Astrocyte of the hippocampus (primary cell): ENCODE data around the gene ASH1L.
A peak's percentile ranks its signal among the peaks of the same experiment; 100 is the strongest.
"Not testable (repeated sequence)": the region's sequence is repeated elsewhere in the genome, so short reads cannot be mapped to it uniquely, and the experiment has no call there.

Experiments
- DNase-seq: peaks from one replicate; pipeline ENCODE4 v3.0.0; 2011; ENCODE audit warnings: low read depth, low spot score

The ASH1L gene

GRCh38 chr1:155453141-155453540 lies 109.5 kb downstream of the ASH1L start:
- DNase-seq, result no peak

- no peak for DNase-seq
These were observed 111.4 kb downstream of the ASH1L start for GRCh38 chr1:155451199-155451598.

GRCh38 chr1:155442431-155442830 lies 120.2 kb downstream of the ASH1L start:
- DNase-seq, result not testable (repeated sequence)

- no peak for DNase-seq
These were observed 125.2 kb downstream of the ASH1L start for GRCh38 chr1:155437405-155437804.

- DNase-seq, result not testable (repeated sequence)
These were observed 128.7 kb downstream of the ASH1L start for GRCh38 chr1:155433831-155434389.

- DNase-seq, result not testable (repeated sequence)
These were observed 129.3 kb downstream of the ASH1L start for GRCh38 chr1:155433128-155433830.

- DNase-seq, result no peak
These were observed 138.5 kb downstream of the ASH1L start for GRCh38 chr1:155424091-155424490.

GRCh38 chr1:155420788-155421187 lies 141.8 kb downstream of the ASH1L start:
- no peak for DNase-seq

GRCh38 chr1:155411840-155412239 lies 150.8 kb downstream of the ASH1L start:
- DNase-seq, result not testable (repeated sequence)

GRCh38 chr1:155410931-155411330 lies 151.7 kb downstream of the ASH1L start:
- DNase-seq, result no peak

- DNase-seq, result no peak
These were observed 165.6 kb downstream of the ASH1L start for GRCh38 chr1:155396874-155397476.

- peak; percentile 70 for DNase-seq
These were observed 169.6 kb downstream of the ASH1L start for GRCh38 chr1:155392898-155393411.

- DNase-seq, result no peak
These were observed 172.8 kb downstream of the ASH1L start for GRCh38 chr1:155389826-155390225.

- not testable (repeated sequence) for DNase-seq
These were observed 176.8 kb downstream of the ASH1L start for GRCh38 chr1:155385836-155386235.

- no peak for DNase-seq
These were observed 179.2 kb downstream of the ASH1L start for GRCh38 chr1:155383406-155383805.

- DNase-seq, result peak; percentile 84
These were observed 182.9 kb downstream of the ASH1L start for GRCh38 chr1:155379631-155380090.

- DNase-seq, result peak; percentile 47
These were observed 183.4 kb downstream of the ASH1L start for GRCh38 chr1:155379180-155379579.

- no peak for DNase-seq
These were observed 202.6 kb downstream of the ASH1L start for GRCh38 chr1:155360051-155360450.

GRCh38 chr1:155352631-155353030 lies 210.0 kb downstream of the ASH1L start:
- no peak for DNase-seq

- DNase-seq, result no peak
These were observed 219.8 kb downstream of the ASH1L start for GRCh38 chr1:155342842-155343241.

- no peak for DNase-seq
These were observed 223.0 kb downstream of the ASH1L start for GRCh38 chr1:155339515-155340097.

GRCh38 chr1:155334962-155335361 lies 227.6 kb downstream of the ASH1L start:
- DNase-seq, result no peak
